HG02973 (cell line): ENCODE results near the gene KIF26A.

ENCODE experiments used
- ATAC-seq: cut with Tn5 transposase; IDR thresholded peaks from one replicate; pipeline ENCODE4 v1.9.1; 2021; ENCODE audit warnings: moderate library complexity; ENCODE audit not compliant: unreplicated experiment

Gene KIF26A

DNA sequence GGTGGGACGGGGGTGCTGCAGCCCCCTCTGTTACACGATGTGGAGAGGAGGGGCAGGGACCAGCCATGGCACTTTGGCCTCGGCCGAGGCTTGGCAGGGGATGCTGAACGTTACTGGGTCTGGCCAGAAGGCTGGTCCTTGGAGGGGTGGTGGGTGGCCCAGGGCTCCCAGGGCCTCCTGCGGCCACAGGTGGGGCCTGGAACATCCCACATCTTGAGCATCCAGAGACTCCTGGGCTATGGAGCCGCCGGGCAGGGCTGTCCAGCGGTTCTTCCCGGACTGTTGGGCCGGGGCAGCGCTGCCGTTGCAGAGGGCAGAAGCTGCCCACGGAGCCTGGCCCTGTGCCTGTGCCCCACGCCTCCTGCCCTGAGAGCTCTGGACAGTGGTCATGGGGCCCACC is 15.9 kb downstream of the KIF26A start:
- ATAC-seq = no peak

DNA sequence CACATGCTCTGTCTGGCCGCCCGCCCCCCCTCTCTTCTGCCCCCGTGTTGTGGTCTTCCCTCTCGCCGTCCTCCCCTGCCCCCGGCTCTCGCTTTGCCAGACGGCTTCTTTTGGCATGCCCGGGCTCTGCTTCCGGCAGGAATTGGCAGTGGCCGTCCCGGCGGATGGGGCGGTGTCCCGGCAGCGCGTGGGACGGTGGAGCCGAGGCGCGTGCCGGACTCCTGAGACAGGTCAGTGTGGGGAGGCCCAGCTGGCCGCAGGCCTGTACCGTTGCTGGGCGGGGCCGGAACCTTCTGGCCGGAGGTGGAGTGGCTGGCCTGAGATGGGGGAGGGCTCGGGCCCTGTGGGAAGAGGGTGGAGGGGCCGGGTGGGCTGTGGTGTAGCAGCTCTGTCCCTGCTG is 17.1 kb downstream of the KIF26A start:
- no peak for ATAC-seq

DNA sequence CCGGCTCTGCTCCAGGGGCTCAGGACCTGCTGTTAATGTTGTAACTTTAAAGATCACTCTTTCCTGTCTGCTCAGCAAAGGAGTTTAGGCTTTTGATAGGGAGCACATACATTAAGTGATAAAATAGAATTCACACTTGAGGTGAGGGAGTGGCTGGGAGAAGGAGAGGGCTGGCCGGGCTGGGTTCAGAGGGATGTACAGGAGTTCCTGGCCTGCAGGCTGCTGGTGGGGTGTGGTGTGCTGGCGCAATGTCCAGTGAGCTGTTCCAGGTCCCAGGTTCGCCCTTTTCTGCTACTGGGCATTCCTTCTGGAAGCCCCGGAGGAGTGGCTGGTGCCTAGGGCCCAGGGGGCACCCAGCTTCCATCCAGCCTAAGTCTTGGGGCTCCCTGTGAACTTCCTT is 17.8 kb downstream of the KIF26A start:
- no peak for ATAC-seq

DNA sequence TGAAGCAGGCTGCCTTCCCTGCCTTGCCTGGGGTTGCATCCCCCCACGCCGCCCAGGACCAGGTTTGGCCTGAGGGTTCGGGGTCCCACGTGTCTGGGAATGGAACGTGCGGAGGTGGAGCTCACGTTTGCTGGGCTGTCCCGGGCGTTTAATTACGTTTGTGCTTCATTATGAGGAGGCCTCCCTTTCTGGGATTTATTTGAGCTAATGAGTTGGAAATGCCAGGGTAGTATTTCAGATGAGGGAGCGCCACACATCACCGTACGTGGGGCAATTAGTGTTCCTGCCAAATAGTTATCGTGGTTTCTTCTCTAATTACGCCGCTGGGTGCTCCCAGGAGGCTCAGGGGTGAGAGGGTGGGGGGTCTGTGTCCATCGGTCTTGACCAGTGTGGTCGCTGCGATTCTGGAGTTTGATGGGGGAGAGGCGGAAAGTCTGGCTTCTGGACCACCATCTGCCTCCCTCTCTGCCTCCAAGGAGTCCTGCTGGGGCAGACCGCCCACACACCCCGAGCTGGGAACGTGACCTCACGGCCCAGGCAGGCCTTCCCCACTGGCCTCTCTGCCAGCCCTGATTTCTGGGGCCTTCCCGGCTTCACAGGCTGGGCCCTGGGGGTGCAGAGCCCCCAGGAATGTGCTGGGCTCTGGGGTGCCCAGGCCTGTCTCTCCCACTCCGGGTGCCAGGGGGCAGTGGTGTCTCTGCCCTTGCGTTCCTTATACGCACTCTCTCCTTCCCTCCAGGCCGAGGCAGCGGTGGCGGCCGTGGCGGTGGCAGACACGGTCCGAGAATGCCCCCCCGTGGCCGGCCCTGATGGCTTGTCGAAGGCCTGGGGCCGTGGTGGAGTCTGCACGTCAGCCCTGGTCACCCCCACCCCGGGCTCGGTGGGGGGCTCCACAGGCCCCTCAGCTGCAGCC is 18.9 kb downstream of the KIF26A start:
- no peak for ATAC-seq

DNA sequence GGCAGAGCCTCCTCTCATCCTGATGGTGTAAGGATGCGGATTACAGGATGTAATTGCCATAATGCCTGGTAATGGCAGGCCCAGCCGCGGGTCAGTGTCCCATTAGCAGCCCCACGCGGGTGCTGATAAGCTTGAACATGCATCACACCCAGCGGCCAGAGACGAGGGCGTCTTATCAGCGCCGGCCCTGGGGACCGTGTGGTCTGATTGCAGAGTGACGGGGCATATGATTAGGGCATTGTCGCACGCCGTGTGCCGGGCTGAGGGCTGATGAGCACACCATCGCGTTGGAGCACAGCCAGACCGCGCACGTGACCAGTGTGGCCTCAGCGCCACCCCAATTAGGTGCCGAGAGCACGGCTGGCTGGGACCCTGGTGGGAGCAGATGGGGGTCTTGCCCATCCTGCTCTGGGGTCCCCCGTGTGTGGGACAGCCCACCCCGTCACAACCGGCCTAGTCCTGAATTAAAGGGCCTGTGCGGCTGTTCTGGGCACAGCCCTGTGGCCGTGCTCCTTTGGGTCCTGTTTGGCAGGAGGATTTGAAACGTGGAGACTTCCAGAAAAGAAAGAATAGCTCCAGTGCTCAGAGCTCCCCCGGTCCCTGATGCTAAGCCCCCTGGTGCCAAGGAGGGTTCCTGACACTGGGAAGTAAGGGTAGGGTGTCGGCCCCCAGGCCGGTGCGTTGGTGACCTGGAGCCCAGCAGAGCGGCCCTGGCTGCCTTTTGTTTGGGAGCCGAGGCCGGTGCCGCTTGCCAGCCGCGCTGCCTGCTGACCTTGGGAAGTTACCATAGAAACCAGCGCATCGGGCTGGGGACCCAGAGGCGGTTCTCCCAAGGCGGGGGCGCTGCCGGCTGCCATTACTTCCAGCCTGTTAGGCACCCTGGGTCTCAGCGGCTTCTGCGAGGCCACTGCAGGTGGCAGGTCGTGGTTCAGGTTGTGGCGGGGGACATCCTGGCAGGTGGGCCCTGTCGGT is 20.7 kb downstream of the KIF26A start:
- no peak for ATAC-seq

DNA sequence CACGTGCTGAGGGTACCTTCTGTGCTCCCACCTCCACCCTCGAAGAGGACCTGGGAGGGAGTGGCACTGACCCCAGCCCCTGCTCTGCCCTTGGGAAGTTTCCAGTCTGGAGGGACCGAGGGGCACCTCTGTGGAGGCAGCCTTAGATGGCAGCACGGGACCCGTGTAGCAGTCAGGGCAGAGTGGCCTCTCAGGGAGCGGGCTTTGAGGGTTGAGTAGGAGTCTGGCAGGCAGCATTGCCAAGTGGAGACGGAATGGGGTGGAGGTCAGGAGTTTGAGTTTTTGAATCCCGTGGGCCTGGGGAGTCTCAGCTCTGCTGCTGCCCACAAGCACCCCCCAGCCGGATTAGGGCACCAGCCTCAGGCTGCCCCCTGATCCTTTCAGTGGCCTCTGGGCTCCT is 21.6 kb downstream of the KIF26A start:
- no peak for ATAC-seq

DNA sequence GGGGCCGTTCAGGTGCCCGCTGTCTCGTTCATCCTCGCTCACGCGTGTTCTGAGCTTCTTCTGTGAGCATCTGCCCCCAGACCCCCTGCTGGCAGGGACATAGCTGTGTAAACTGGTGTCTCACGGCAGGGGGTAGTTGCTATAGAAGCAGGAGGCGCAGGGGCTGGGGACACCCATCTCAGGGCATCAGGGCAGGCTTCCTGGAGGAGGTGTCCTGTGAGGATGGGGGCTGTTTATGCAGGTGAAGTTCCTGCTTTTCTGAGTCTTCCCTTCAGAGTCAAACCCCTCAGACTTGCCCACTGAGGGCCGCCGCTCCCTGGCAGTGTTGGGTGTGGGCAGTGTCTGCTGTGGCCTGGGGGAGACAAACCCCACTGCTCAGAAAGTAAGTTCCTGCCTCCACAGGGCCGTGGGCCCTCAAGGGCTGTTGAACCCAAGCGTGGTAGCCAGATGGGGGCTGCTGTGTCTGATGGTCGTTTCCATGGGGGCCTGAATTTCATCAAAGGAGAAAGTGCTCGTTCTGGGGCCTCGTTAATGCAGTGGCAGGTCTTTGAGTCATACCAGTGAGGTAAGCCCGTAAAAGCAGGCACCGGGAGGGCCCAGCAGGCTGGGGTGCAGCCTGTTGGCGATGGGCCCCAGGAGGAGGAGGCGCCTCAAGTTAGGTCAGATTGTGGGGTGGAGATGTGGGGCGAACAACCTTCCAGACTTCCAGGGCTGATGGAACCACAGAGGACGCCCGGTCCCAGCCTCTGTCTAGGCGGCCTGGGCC is 23.4 kb downstream of the KIF26A start:
- ATAC-seq = no peak

DNA sequence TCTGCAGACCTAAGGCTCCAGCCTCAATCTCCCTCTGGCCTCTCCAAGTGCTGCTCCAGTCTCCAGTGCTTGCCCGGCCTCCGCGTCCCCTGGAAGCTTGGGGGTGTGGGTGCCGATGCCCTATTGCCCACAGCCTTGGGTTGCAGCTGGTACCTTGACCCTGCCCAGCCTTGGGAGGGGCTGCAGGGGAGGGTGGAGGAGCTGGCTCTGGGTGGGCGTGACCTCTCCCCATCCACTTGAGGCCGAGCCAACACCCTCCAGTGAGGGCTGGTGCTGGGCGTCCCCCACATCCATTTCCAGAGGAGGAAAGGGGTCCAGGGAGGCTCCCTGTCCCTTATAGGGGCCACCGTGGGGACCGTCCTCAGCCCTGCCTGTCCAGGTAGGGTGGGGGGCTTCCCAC is 24.1 kb downstream of the KIF26A start:
- ATAC-seq = no peak

DNA sequence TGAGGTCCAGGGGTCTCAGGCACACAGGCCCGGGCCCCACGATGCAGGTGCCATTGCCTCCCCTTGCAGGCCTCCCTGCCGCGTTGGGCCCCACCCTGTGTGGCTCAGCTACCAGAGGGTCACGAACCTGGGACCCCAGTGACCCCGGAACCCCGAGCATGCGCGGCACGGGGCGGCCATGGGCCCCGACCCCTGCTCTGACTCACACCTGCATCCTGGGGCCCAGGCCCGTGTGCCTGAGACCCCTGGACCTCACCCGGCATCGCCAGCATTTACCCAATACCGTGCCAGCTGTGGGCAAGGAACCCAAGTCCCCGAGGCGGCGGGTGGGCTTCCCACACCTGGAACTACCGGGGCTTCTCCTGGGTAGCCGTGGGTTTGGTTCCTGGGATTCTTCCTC is 25.2 kb downstream of the KIF26A start:
- no peak for ATAC-seq

DNA sequence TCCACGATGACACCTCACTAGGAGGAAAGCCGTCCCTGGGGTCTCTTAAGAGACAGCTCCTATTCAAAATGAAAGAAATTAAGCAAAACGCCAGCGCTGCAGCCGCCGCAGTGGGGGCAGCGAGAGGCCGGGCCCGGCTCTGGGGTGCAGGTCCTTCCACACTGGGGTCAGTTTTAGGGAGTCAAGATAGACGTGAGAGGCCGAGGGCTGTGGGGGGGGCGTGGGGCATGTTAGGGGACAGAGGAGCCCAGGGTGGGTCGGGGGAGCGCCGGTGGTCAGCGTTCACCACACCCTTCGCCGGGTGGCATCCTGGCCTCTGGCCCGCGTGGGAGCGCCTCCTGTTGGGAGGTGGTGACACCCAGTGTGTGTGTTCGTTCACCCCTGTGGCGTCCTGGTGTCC is 25.7 kb downstream of the KIF26A start:
- ATAC-seq = no peak

DNA sequence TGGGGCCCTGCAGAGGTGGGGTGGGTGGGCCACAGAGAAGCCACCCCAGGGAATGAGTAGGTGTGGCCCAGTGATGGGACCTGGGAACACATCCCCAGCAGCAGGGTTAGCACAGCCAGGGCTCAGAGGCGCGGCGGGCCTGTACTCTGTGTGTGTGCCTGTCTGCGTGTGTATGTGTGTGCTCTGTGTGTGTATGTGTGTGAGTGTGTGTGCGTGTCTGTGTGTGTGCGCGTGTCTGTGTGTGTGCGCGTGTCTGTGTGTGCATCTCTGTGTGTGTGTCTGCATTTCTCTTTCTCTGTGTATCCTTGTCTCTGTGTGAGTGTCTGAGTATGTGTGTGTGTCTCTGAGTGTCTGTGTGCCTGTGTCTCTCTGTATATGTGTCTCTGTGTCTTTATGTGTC is 26.1 kb downstream of the KIF26A start:
- ATAC-seq = no peak

DNA sequence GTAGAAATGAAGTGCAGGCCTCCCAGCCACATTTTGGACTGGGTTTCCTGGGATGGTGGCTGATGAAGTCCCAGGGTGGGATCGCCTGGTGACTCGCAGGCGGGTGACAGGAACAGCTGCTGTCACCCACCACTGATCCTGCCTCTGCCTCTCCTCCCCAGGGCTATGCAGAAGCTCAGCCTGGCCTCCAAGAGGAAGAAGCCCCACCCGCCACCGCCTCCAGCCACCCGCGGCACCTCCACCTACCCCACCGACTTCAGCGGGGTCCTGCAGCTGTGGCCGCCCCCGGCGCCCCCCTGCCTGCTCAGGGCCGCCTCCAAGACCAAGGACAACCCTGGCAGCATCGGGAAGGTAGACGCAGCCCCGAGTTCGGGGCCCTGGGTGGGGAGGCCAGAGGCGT is 28.3 kb downstream of the KIF26A start:
- no peak for ATAC-seq

DNA sequence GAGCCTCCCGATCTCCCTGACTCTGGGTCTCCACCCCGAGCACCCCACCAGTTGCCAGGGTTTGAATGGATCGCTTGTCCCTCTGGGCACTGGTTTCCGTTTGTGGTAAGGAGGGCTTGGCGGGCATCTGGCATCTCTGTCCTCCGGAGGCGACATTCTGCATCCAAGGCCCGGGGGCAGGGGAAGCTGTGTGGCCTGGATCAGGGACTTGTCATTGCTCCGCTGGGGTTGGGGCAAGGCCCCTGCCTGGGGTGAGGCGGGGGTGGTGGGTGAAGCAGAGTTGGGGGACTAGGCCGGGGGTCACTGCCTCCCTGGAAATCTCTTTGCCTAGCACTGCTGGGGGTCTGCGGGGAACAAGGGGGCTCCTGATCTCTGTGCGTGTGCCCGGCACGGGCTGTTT is 30.2 kb downstream of the KIF26A start:
- ATAC-seq = no peak

DNA sequence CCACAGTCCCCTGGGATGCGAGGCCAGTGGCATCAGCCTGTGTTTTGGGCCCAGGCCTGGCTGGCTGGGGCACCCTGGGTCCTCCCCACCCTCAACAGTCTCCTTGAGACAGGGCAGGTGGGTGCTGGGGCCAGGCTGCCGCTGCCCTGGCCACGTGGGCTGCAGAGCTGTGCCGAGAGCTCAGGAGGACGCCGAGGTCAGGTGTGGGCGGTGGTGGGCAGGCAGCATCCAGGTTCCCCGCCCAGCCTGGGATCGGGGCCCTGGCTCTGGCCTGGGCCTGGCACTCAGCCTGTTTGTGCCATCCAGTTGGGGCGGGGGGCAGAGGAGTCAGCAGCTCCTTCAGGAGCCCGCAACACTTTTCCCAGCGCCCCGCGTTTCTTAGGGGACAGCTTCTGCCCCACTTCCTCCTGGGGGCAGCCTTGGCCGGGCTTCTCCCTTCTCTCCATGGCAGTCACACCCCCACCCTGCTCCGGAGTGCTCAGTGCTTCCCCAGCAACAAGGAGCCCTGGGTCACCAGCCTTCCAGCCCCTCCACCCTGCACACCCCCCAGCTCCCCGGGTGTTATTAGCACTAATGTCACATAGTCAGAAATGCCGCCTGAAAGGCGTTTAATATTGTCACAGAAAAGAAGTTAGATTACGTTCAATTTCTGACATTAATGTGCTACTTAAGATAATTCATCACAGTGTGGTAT is 30.8 kb downstream of the KIF26A start:
- no peak for ATAC-seq

DNA sequence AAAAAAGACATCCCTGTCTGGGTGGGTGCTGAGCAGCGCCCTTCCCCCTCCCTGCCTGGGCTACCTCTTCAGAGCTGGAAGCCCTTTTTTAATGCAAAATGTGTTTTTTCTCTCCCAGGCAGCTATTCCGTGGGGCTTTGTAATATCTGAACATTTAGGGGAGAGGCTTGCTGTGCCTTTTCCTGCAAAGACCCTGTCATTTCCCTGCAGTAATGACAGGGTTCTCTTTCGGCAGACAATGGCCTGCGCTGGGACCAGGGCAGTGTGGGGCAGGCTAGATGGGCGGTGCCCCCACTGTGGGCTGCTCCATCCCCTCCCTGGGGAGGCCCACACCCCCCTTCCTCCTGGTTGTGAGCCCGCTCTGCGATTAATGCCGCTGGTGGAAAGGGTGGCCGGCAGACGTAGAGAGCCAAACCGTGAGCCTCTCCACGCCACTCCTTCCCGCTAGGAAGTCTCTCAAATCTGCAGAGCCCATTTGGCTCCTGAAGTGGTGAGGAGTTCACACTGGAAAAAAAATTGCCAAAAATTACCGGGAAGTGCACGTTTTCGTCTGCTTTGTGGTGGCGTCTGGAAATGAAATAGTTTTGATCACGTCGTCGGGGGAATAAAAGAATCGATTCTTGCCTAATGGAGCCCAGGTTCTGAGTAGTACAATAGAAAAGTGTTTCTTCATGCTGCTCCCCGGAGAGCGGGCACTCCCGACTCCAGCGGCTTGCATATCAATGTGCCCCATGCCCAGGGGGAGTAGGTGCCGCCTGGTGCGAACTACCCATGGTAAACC is 31.5 kb downstream of the KIF26A start:
- ATAC-seq = no peak

DNA sequence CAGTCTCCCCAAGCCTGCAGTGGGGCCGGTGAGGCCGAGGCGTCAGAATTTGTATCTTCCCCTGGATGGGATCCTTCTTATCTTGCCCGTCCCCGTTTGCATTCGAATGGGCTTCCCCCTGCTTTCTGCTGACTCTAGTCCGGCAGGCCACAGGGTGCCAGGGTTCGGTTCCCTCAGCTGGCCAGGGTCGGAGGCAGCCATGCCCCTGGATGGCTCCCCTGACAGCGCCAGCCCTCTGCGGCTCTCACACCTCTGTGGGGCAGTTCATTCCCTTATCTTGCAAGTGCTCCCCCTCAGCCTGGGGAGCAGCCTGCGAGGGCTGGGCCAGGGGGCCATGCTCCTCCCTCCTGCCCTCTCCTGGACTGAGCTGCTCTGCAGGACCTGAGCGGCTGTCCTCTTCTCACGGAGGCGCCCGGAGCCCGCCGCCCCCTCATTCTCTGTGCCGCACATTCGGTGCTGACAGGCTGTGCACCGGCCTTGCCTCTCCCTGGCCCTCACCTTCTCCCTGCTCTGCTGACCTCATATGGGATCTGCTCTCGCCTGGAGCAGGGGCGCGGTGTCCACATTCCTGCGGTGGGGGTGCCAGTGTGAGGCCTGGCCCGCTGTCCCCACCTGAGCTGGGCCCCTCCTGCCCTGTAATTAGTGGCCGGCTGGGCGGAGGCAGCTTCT is 32.8 kb downstream of the KIF26A start:
- ATAC-seq = no peak

DNA sequence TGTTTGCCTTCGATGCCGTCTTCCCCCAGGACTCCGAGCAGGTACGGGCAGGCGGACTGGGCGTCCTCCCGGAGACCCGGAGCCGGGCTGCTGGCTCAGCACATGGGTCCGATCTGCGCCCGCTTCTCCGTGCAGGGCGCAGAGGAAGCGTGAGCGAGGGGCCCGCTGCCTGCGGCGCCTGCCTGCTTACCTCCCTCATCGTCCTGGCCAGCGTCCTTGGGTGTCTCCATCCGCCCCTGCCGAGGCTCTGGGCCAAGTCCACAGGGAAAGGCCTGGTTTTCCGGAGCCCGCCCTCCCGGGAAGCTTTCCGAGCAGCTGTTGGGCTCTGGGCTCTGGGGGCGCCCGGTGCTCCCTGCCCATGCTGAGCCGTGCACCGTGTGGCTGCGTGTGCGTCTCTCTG is 33.5 kb downstream of the KIF26A start:
- ATAC-seq = no peak

DNA sequence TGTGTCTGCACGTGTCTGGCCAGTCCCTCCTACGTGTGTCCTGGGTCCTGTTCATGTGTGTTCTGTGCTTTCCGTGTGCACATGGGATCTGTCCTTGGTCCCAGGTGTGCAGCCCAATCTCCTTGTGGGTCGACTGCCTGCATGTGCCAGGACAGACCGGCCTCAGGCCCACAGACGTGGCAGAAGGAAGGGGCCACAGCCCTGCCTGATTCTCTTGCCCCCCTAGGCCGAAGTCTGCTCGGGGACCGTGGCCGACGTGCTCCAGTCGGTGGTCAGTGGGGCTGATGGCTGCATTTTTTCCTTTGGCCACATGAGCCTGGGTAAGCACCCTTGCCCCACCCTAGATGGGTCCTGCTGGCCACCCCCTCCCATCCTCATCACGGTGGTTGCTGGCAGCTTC is 34.0 kb downstream of the KIF26A start:
- ATAC-seq = no peak

DNA sequence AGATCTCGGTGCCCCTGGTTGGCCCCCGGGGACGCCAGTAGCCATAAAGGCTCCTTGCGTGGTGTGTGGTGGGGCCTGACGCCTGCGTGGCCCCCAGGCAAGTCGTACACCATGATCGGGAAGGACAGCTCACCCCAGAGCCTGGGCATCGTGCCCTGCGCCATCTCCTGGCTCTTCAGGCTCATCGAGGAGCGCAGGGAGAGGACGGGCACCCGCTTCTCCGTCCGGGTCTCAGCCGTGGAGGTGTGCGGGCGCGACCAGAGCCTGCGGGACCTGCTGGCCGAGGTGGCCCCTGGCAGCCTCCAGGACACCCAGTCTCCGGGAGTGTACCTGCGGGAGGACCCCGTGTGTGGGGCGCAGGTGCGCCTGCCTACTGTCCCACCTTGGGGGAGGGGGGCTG is 34.5 kb downstream of the KIF26A start:
- ATAC-seq = no peak
